PC-9 (cell line): Measurements from ENCODE around the gene PTPN21. TPM values are rescaled to one million over a fixed set of nuclear protein-coding genes. Genes with fewer than 3 reads are reported as not detected.

Source experiments
- BruUV-seq: library from RNA; stranded (reverse); fragments of 400-500 nt; replicated peaks from 2 replicates; lab custom pipeline; 2021; lab: Mats Ljungman, UMichigan
- CTCF ChIA-PET: fragments of 300-600 bp; sonication (Branson Sonifier 250); formaldehyde crosslinking; loops from one replicate; lab custom pipeline; 2022; ENCODE audit warnings: antibody characterized with exemption; lab: Charles Lee
- POLR2A ChIA-PET: fragments of 300-600 bp; sonication (Branson Sonifier 250); formaldehyde crosslinking; loops from one replicate; lab custom pipeline; 2022; ENCODE audit warnings: antibody characterized with exemption; ENCODE audit not compliant: unreplicated experiment; lab: Charles Lee
- DNase-seq, 2 experiments: peaks; one replicate each; pipeline versions ENCODE4 v3.0.0 to v3.0.0-alpha.2; 2015 to 2022; ENCODE audit warnings: mixed read lengths in 1 of 2
- H2AFZ ChIP-seq: fragments of 200-600 bp; sonication (generic); 2 replicates; pipeline ENCODE4 v1.8.1; 2017; ENCODE audit warnings: antibody characterized with exemption
- H3F3A ChIP-seq: fragments of 200-600 bp; sonication (generic); 2 replicates; pipeline ENCODE4 v1.8.1; 2017; ENCODE audit warnings: antibody characterized with exemption, mild to moderate bottlenecking, low read depth; ENCODE audit not compliant: insufficient read depth
- H3K27ac ChIP-seq: fragments of 200-600 bp; sonication (generic); 2 replicates; pipeline ENCODE4 v1.6.1; 2016; ENCODE audit warnings: mixed run types
- H3K27me3 ChIP-seq: fragments of 200-600 bp; sonication (generic); 2 replicates; pipeline ENCODE4 v1.6.1; 2016; ENCODE audit warnings: low read depth, mixed run types; ENCODE audit not compliant: insufficient read depth
- H3K36me3 ChIP-seq: fragments of 200-600 bp; sonication (generic); 2 replicates; pipeline ENCODE4 v1.6.1; 2016; ENCODE audit warnings: low read depth, mixed run types
- H3K4me1 ChIP-seq: fragments of 200-600 bp; sonication (generic); replicated peaks from 2 replicates; pipeline ENCODE4 v1.6.1; 2016; ENCODE audit warnings: mixed run types; ENCODE audit not compliant: insufficient read depth
- H3K4me2 ChIP-seq: fragments of 200-600 bp; sonication (generic); 2 replicates; pipeline ENCODE4 v1.6.1; 2017; ENCODE audit warnings: mixed run types
- H3K4me3 ChIP-seq: fragments of 200-600 bp; sonication (generic); 2 replicates; pipeline ENCODE4 v1.6.1; 2016; ENCODE audit warnings: mixed run types
- H3K79me2 ChIP-seq: fragments of 200-600 bp; sonication (generic); 2 replicates; pipeline ENCODE4 v1.6.1; 2017; ENCODE audit warnings: low read depth, mixed run types
- H3K9me2 ChIP-seq: fragments of 200-600 bp; sonication (generic); 2 replicates; pipeline ENCODE4 v1.8.1; 2017; ENCODE audit warnings: mild to moderate bottlenecking; ENCODE audit not compliant: insufficient read depth
- H3K9me3 ChIP-seq: fragments of 200-600 bp; sonication (generic); 2 replicates; pipeline ENCODE4 v1.8.1; 2016; ENCODE audit warnings: low read depth; ENCODE audit not compliant: insufficient read depth
- H4K20me1 ChIP-seq: fragments of 200-600 bp; sonication (generic); 2 replicates; pipeline ENCODE4 v1.8.1; 2017; ENCODE audit not compliant: insufficient read depth
- CTCF ChIP-seq: fragments of 200-600 bp; sonication (generic); conservative IDR thresholded peaks from 2 replicates; pipeline ENCODE4 v1.6.1; 2017; ENCODE audit warnings: mixed run types, antibody characterized with exemption, mild to moderate bottlenecking, moderate library complexity
- EZH2 ChIP-seq: fragments of 200-600 bp; sonication (generic); IDR thresholded peaks from 2 replicates; pipeline ENCODE4 v1.8.0; 2017; ENCODE audit warnings: antibody characterized with exemption, low read depth
- intact Hi-C: fragments of 100-400 bp; cut with micrococcal nuclease; formaldehyde crosslinking; loops from one replicate; pipeline ENCODE4 v1.10.0; 2022; ENCODE audit not compliant: unreplicated experiment
- total RNA-seq: library from RNA; stranded (reverse); gene quantifications from 2 replicates; pipeline ENCODE4 v1.2.3, GENCODE V29; 2021

Gene PTPN21
- total RNA-seq, 1 experiment from 2014 or later, result 4.0 TPM

- Histone ChIP-seq H3K4me1 (no peaks in the 10 kb centered on the region), H2AFZ (no peak overlapping the region), H3K27ac (no peak overlapping the region), H3K4me2 (no peak overlapping the region), H3K4me3 (no peak overlapping the region), H3K36me3 (no peaks in the 10 kb centered on the region), H3K9me2 (no peaks in the 10 kb centered on the region), H3K79me2 (no peaks in the 10 kb centered on the region), H3F3A (no peaks in the 10 kb centered on the region), H3K27me3 (no peaks in the 10 kb centered on the region), H4K20me1 (no peaks in the 10 kb centered on the region), H3K9me3 (no peaks in the 10 kb centered on the region)
- no TSS peak for BruUV-seq
- POLR2A ChIA-PET, result no interaction called here
- DNase-seq, result no peak
- CTCF ChIA-PET, result no interaction called here
- TF ChIP-seq EZH2 (no peak), CTCF (no peak)
- intact Hi-C loops, result no loop called here
Observed at GRCh38 chr14:88422047-88422446, 132.8 kb downstream of the PTPN21 start.

GRCh38 chr14:88421286-88421685 lies 133.5 kb downstream of the PTPN21 start:
- ChIA-PET CTCF (no interaction called here), POLR2A (no interaction called here)
- Histone ChIP-seq H3K27me3 (no peaks in the 10 kb centered on the region), H3K9me2 (no peaks in the 10 kb centered on the region), H3K27ac (no peak overlapping the region), H3K36me3 (no peaks in the 10 kb centered on the region), H3K4me1 (no peaks in the 10 kb centered on the region), H2AFZ (no peak overlapping the region), H3K79me2 (no peaks in the 10 kb centered on the region), H3K4me2 (no peak overlapping the region), H4K20me1 (no peaks in the 10 kb centered on the region), H3F3A (no peaks in the 10 kb centered on the region), H3K9me3 (no peaks in the 10 kb centered on the region), H3K4me3 (no peak overlapping the region)
- BruUV-seq, result no TSS peak
- intact Hi-C loops, result no loop called here
- TF ChIP-seq CTCF (no peak), EZH2 (no peak)
- no peak for DNase-seq

- intact Hi-C loops, result no loop called here
- no peak overlapping the region for H3K4me2 ChIP-seq
- no peak overlapping the region for H2AFZ ChIP-seq
- TF ChIP-seq CTCF (no peak), EZH2 (no peak)
- BruUV-seq, result no TSS peak
- H3F3A ChIP-seq, result no peaks in the 10 kb centered on the region
- H3K36me3 ChIP-seq, result no peaks in the 10 kb centered on the region
- POLR2A ChIA-PET, result no interaction called here
- H3K79me2 ChIP-seq, result no peaks in the 10 kb centered on the region
- H3K9me2 ChIP-seq, result no peaks in the 10 kb centered on the region
- H3K9me3 ChIP-seq, result no peaks in the 10 kb centered on the region
- CTCF ChIA-PET, result no interaction called here
- no peak overlapping the region for H3K27ac ChIP-seq
- H4K20me1 ChIP-seq, result no peaks in the 10 kb centered on the region
- no peak overlapping the region for H3K4me3 ChIP-seq
- no peak for DNase-seq
- H3K4me1 ChIP-seq, result no peaks in the 10 kb centered on the region
- no peaks in the 10 kb centered on the region for H3K27me3 ChIP-seq
Observed at GRCh38 chr14:88420187-88420586, 134.6 kb downstream of the PTPN21 start.
